ENCODE results near the gene ING2.

ING2 gene

DNA sequence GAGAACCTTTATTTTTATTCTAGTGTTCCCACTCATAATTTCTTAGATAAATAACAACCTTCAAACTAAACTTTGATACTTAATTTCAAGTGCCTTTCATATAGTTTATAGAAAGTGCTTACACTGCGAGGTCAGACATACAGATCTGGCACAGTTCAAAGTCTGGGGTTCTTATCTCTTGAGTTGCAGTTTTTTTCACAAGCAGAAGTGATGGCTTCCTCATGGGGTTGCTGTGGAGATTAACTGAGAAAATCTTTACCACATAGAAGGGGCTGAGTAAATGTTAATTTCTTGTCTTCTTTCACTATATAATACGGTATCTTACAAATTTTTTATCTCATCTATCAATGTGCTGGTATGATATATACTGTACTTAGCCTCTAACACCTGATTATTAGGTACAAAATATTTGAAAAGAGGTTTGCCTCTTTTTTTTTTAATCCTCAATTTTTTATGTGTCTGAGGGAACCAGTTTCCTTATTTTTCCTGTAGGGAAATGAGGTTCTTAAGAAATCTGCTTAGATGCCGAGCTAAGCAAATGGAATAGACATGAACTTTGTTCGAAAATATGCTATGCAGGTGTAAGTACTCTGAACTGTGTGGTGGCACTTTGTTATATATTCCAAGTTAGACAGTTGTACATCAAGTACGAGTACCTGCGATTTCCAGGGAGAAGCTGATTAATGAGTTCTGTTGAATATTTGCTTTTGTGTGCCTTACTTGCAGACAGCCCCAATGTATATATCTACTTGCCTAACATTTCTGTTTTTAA lies 3.3 kb downstream of the ING2 start:
- DNase-seq (ENCODE audit: low spot score in 2 of 2) = no peak
- H3K4me3 ChIP-seq = no peak overlapping the region
- no peaks in the 10 kb centered on the region for H3K4me1 ChIP-seq
- no peaks in the 10 kb centered on the region for H3K27me3 ChIP-seq (ENCODE audit: low read depth)
- H3K9me3 ChIP-seq = no peaks in the 10 kb centered on the region
- in situ Hi-C loops (cut with MboI; ENCODE audit: low sequenced_read_pairs) = no loop called here
- peaks cover 14% of the 10 kb centered on the region for H3K36me3 ChIP-seq (replicated peaks)

DNA sequence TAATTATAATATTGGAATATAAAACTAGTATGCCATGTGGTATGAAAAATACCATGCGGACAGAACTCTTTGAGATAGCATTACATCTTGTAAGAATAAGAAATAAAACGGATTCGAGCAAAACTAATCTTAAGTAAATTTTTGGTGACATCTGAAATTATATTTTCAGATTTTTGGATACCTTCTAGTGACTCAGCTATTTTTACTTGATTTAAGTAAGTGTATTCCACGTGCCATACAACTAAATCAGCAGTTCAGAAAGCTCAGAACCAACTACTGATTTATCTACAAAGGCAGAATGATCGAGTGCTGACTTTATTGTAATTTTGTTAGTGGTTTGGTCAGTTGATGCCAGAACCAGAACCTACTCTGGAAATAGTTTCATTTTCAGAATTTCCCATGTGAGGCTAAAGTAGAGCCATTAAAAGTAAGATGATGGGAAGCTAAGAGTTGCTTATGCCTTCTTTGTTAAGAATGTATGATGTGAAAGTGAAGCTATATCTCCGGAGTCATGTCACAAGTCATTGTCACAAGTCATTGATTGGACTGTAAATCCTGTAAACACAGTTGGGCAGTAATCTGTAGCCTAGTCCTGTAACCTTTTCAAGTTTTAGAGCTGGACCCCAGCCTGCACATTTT lies 4.0 kb downstream of the ING2 start:
- Histone ChIP-seq H3K27me3 (ENCODE audit: low read depth) (no peaks in the 10 kb centered on the region), H3K4me1 (no peaks in the 10 kb centered on the region), H3K9me3 (no peaks in the 10 kb centered on the region), H3K4me3 (no peak overlapping the region), H3K36me3 (replicated peaks) (peaks cover 14% of the 10 kb centered on the region)
- in situ Hi-C loops (cut with MboI; ENCODE audit: low sequenced_read_pairs) = no loop called here
- DNase-seq (ENCODE audit: low spot score in 2 of 2) = no peak

DNA sequence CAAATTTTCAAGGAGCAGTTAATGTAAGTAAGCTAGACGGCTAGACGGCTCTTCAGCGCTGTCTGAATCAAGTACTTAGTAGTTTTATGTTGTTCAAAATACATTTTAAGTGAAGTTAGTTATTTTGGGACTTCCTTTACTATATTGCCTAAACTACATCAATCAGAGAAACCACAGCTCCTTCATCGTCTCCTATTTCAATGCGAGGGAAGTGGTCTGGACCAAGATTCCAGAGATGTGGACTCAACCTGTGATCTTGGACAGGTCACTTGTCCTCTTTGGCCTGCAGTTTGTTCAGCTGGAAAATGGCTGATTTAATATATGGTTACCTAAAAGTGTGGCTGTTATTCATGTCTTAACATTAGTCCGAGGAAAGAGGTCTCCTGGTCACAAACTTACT lies 10.6 kb downstream of the ING2 start:
- no peaks in the 10 kb centered on the region for H3K27me3 ChIP-seq (ENCODE audit: low read depth)
- no peak for DNase-seq (ENCODE audit: low spot score in 2 of 2)
- H3K4me3 ChIP-seq = no peak overlapping the region
- no peaks in the 10 kb centered on the region for H3K9me3 ChIP-seq
- H3K36me3 ChIP-seq (replicated peaks) = peaks cover 14% of the 10 kb centered on the region
- H3K4me1 ChIP-seq = no peaks in the 10 kb centered on the region
- in situ Hi-C loops (cut with MboI; ENCODE audit: low sequenced_read_pairs) = no loop called here

DNA sequence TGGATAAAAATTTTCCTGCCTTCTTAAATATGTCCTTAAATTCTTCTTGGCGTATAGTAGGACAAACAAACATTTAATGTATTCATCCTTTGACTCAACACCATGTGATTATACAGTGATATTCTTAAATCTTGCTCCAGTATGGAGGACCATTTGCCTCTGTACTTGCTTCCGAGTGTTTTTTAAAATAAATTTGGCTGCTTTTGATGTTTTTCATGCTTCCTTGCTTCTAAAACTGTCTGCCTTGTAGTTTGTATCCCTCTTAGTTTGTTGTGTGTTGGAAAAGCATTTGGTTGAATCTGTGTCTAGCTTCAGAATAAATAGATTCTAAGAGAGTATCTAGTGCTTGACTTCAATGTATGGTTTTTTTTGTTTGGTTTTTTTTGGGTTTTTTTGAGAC lies 12.3 kb downstream of the ING2 start:
- H3K27me3 ChIP-seq (ENCODE audit: low read depth) = peaks cover 2% of the 10 kb centered on the region; the same call in 1 of the 2 replicates
- in situ Hi-C loops (cut with MboI; ENCODE audit: low sequenced_read_pairs) = no loop called here
- no peaks in the 10 kb centered on the region for H3K9me3 ChIP-seq

DNA sequence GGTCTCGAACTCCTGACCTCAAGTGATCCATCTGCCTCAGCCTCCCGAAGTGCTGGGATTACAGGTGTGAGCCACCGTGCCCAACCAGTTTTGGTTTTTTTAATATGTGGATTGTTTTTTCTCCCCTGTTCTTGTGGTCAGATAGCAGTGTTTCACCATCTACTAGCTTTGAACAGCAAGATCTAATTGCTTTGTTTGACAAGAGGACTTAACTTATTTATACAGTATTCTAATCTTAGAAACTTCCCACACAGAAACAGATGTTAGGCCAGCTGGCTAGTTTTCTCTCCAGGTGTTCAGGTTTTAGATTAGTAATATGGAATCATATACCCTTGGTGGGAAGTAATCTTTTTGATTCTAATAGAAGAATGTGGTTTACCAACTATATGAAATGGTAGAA lies 12.9 kb downstream of the ING2 start:
- no peak for DNase-seq (ENCODE audit: low spot score in 2 of 2)
- H3K27me3 ChIP-seq (ENCODE audit: low read depth) = peaks cover 2% of the 10 kb centered on the region; the same call in 1 of the 2 replicates
- H3K9me3 ChIP-seq = no peaks in the 10 kb centered on the region
- H3K36me3 ChIP-seq (replicated peaks) = 0 out of 2 replicates have a peak, but pooled peaks cover 3% of the 10 kb centered on the region
- H3K4me1 ChIP-seq = peaks cover 6% of the 10 kb centered on the region; the same call in 1 of the 2 replicates
- in situ Hi-C loops (cut with MboI; ENCODE audit: low sequenced_read_pairs) = no loop called here
- H3K4me3 ChIP-seq = no peak overlapping the region

More for the DNA sequence above, 12.3 kb downstream of the ING2 start:
- DNase-seq (ENCODE audit: low spot score in 2 of 2) = no peak
- H3K4me1 ChIP-seq = peaks cover 6% of the 10 kb centered on the region; the same call in 1 of the 2 replicates
- no peak overlapping the region for H3K4me3 ChIP-seq
- 0 out of 2 replicates have a peak, but pooled peaks cover 6% of the 10 kb centered on the region for H3K36me3 ChIP-seq (replicated peaks)

DNA sequence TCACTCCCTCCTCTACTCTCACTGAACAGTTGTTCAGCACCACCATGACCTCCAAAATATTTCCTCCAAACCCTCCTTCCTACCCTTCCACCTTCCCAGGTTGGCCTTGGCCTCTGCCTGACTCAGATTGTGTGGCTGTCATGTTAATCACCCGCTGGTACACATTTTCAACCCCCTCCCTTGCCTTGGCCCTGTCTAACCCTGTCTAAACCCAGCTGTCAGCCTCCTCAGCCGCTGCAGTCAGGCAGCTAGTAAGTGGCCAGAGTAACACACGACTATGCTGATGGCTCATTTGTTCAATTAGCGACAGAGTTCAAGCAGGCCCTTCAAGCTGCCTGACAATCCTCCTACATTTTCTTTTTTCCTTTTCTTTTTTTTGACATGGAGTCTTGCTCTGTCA lies 18.0 kb downstream of the ING2 start:
- in situ Hi-C loops (cut with MboI; ENCODE audit: low sequenced_read_pairs) = no loop called here
- peaks cover 6% of the 10 kb centered on the region; the same call in 1 of the 2 replicates for H3K4me1 ChIP-seq
- H3K9me3 ChIP-seq = no peaks in the 10 kb centered on the region
- no peak overlapping the region for H3K4me3 ChIP-seq
- no peaks in the 10 kb centered on the region for H3K36me3 ChIP-seq (replicated peaks)
- no peak for DNase-seq (ENCODE audit: low spot score in 2 of 2)
- peaks cover 2% of the 10 kb centered on the region; the same call in 1 of the 2 replicates for H3K27me3 ChIP-seq (ENCODE audit: low read depth)

DNA sequence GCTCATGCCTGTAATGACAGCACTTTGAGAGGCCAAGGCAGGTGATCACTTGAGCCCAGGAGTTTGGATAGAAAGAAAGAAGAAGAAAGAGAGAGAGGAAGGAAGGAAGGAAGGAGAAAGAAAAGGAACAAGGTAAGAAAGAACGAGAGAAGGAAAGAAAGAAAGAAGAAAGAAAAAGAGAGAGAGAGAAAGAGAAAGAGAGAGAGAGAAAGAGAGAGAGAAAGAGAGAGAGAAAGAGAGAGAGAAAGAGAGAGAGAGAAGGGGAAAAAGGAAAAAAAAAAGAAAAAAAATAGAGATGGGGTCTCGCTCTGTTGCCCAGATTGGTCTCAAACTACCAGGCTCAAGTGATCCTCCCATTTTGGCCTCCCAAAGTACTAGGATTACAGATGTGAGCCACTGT lies 22.5 kb downstream of the ING2 start:
- H3K9me3 ChIP-seq = no peaks in the 10 kb centered on the region
- H3K36me3 ChIP-seq (replicated peaks) = no peaks in the 10 kb centered on the region
- DNase-seq (ENCODE audit: low spot score in 2 of 2) = no peak
- H3K27me3 ChIP-seq (ENCODE audit: low read depth) = 0 out of 2 replicates have a peak, but pooled peaks cover 4% of the 10 kb centered on the region
- H3K4me3 ChIP-seq = no peak overlapping the region
- in situ Hi-C loops (cut with MboI; ENCODE audit: low sequenced_read_pairs) = no loop called here
- no peaks in the 10 kb centered on the region for H3K4me1 ChIP-seq

DNA sequence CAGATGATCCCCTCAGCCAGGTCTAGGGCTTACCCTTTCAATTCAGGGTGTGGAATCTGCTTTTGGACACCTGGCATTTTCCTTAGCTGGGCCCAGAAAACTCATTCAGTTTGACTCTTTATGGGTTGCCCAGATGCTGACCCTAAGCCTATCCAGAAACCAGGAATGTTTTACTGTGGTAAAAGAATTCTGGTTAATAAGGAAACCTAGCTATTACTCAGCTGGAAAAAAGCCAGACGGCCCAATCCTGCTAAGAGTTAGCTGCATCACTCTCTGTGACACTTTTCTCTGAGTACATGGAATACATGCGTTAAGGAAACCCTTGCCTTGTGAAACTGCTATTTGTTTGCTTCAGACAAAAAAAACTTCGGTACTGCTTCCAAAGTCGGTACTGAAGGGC lies 28.0 kb downstream of the ING2 start:
- no peak for DNase-seq (ENCODE audit: low spot score in 2 of 2)
- H3K4me3 ChIP-seq = no peak overlapping the region
- peaks cover 4% of the 10 kb centered on the region for H3K4me1 ChIP-seq
- H3K9me3 ChIP-seq = no peaks in the 10 kb centered on the region
- no peaks in the 10 kb centered on the region for H3K36me3 ChIP-seq (replicated peaks)
- in situ Hi-C loops (cut with MboI; ENCODE audit: low sequenced_read_pairs) = no loop called here
- H3K27me3 ChIP-seq (ENCODE audit: low read depth) = 0 out of 2 replicates have a peak, but pooled peaks cover 4% of the 10 kb centered on the region

DNA sequence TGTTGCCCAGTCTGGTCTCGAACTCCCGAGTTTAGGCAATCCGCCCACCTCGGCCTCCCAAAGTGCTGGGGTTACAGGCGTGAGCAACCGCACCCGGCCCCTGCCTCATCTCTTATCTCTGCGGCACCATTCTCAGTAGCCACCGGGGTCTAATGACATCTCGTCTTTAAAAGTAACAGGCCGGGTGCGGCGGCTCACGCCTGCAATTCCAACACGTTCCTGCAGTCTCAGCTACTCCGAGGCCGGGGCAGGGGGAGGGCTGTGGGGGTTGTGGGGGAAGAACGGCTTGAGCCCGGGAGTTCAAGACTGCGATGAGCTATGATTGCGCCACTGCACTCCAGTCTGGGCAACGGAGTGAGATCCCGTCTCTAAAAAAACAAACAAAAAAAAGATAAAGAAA lies 28.8 kb downstream of the ING2 start:
- in situ Hi-C loops (cut with MboI; ENCODE audit: low sequenced_read_pairs) = no loop called here
- DNase-seq (ENCODE audit: low spot score in 2 of 2) = no peak
- Histone ChIP-seq H3K4me3 (no peak overlapping the region), H3K36me3 (replicated peaks) (no peaks in the 10 kb centered on the region), H3K4me1 (peaks cover 8% of the 10 kb centered on the region), H3K27me3 (ENCODE audit: low read depth) (0 out of 2 replicates have a peak, but pooled peaks cover 4% of the 10 kb centered on the region), H3K9me3 (no peaks in the 10 kb centered on the region)

DNA sequence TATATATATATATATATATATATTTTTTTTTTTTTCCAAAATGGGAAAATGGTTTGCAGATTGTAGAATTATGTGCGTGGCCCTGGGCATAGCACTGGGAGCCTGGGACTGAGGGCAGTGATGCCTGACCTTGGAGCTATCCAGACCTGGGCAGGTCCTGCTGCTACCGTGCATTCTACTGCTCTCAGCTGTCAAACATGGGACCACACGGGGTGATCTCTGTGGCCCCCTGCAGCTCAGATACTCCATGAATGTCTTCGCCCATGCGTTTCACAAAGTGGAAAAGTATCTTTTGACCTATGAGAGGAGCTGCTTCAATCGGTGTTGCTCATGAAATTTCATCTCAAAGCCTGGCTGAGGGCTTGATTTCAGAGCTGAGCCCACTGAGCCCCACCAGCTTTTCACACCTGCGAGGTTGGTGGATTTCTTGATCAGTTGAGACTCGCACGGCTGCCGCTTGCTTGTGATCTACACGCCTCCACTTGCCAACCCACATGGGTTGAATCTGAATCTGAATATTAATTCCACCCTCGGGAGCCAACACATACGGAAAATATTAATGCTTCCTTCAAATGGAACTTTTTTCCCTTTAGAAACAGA lies 35.7 kb downstream of the ING2 start:
- no peaks in the 10 kb centered on the region for H3K36me3 ChIP-seq (replicated peaks)
- H3K9me3 ChIP-seq = peaks cover 4% of the 10 kb centered on the region; the same call in 1 of the 2 replicates
- peaks cover 8% of the 10 kb centered on the region for H3K4me1 ChIP-seq
- H3K27me3 ChIP-seq (ENCODE audit: low read depth) = no peaks in the 10 kb centered on the region
- no peak overlapping the region for H3K4me3 ChIP-seq
- in situ Hi-C loops (cut with MboI; ENCODE audit: low sequenced_read_pairs) = no loop called here
- no peak for DNase-seq (ENCODE audit: low spot score in 2 of 2)

DNA sequence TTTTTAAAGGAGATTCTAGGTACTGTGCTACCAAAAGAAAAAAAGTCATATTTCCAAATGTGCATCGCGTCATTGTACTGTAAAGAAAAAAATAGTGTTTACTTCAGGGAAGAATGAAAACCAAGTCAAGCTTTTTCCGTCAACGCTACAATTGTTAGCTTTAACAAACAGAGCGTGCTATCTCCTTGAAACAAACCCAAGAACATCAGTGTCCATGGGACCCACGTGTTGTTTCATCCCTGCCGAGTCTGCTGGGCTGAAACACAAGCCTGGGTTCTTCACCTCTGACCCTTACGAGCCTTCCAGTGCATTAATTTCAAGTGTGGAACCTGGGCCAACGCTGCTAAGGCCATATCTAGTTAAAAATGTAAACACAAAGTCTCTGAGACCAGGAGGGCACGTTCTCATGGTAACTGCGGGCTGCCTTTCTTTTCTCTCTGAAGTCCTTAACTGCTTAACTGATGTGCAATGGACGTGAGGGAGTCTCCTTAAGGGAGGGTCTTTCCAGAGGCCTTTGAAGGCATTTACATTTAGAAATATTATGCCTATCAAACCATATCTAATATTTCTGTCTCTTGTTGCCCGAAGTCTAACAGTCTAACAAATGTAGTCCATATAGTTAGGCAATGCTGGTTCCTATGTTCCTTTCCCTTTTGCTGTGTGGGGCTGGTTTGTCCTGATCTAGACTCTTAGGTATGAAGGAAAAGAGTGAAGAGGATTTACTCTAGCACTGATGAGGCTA lies 36.3 kb downstream of the ING2 start:
- Histone ChIP-seq H3K4me1 (peaks cover 8% of the 10 kb centered on the region), H3K36me3 (replicated peaks) (no peaks in the 10 kb centered on the region), H3K4me3 (no peak overlapping the region), H3K27me3 (ENCODE audit: low read depth) (no peaks in the 10 kb centered on the region), H3K9me3 (peaks cover 4% of the 10 kb centered on the region; the same call in 1 of the 2 replicates)
- DNase-seq (ENCODE audit: low spot score in 2 of 2) = no peak
- in situ Hi-C loops (cut with MboI; ENCODE audit: low sequenced_read_pairs) = no loop called here

DNA sequence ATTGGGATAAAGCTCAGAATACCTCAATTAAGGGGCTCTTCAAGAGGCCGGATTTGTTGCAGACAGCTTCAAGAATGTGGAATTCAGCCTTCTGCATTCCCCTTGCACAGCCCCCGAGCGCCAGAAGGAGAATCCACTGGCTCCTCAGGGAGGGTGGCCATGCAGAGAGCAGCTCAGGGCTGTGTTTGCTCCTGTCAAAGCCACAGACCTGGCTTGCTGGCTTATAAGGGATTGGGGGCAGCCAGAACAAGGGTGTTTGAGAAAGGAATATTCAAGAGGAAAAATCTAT lies 36.8 kb downstream of the ING2 start:
- H3K36me3 ChIP-seq (replicated peaks) = no peaks in the 10 kb centered on the region
- peak in 1 of 2 experiments; percentile 16 for DNase-seq (ENCODE audit: low spot score in 2 of 2)
- H3K4me1 ChIP-seq = peaks cover 8% of the 10 kb centered on the region
- H3K4me3 ChIP-seq = no peak overlapping the region
- in situ Hi-C loops (cut with MboI; ENCODE audit: low sequenced_read_pairs) = no loop called here
- no peaks in the 10 kb centered on the region for H3K27me3 ChIP-seq (ENCODE audit: low read depth)
- H3K9me3 ChIP-seq = peaks cover 4% of the 10 kb centered on the region; the same call in 1 of the 2 replicates

DNA sequence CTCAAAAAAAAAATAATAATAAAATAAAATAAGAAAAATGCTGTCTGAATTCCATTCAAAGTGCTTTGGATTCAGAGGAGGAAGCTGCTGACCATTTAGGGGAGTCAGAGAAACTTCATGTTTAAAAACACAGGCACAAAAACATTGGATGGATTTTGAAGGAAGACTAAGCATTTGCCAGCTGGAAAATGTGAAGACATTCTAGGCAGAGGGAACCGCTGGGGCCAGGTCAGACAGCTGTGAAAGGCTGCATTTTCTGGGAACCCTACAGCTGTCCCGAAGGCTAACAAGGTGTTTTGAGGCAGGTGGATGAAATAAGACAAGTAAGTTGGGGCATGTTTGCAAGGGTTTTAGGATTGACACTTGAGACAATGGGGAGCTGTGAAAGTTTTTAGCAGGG lies 38.6 kb downstream of the ING2 start:
- Histone ChIP-seq H3K4me1 (no peaks in the 10 kb centered on the region), H3K9me3 (peaks cover 4% of the 10 kb centered on the region; the same call in 1 of the 2 replicates), H3K27me3 (ENCODE audit: low read depth) (no peaks in the 10 kb centered on the region), H3K36me3 (replicated peaks) (no peaks in the 10 kb centered on the region), H3K4me3 (no peak overlapping the region)
- DNase-seq (ENCODE audit: low spot score in 2 of 2) = no peak
- in situ Hi-C loops (cut with MboI; ENCODE audit: low sequenced_read_pairs) = no loop called here

Measured in HAP-1 (cell line).